ENCODE results near the gene SND1.

Gene SND1

GRCh38 chr7:127741764-127742375 lies 89.9 kb downstream of the SND1 start:
- no peak for DNase-seq
- no peak for TF ChIP-seq GATA1 (IDR thresholded peaks at IDR 0.05; ENCODE audit: low read depth, low read length)
- TF ChIP-seq POLR2A (IDR thresholded peaks at IDR 0.05; ENCODE audit: low read length), result no peak

GRCh38 chr7:127745445-127745844 lies 93.5 kb downstream of the SND1 start:
- DNase-seq, result no peak
- no peak for TF ChIP-seq POLR2A (IDR thresholded peaks at IDR 0.05; ENCODE audit: low read length)
- no peak for TF ChIP-seq GATA1 (IDR thresholded peaks at IDR 0.05; ENCODE audit: low read depth, low read length)

- no peak for DNase-seq
- TF ChIP-seq GATA1 (IDR thresholded peaks at IDR 0.05; ENCODE audit: low read depth, low read length), result no peak
- TF ChIP-seq POLR2A (IDR thresholded peaks at IDR 0.05; ENCODE audit: low read length), result no peak
These were observed 99.1 kb downstream of the SND1 start for GRCh38 chr7:127751062-127751461.

GRCh38 chr7:127751490-127752448 lies 99.8 kb downstream of the SND1 start:
- no peak for DNase-seq

GRCh38 chr7:127752829-127753228 lies 100.8 kb downstream of the SND1 start:
- no peak for TF ChIP-seq POLR2A (IDR thresholded peaks at IDR 0.05; ENCODE audit: low read length)
- TF ChIP-seq GATA1 (IDR thresholded peaks at IDR 0.05; ENCODE audit: low read depth, low read length), result no peak
- no peak for DNase-seq

More at GRCh38 chr7:127751490-127752448, 99.8 kb downstream of the SND1 start:
- TF ChIP-seq GATA1 (IDR thresholded peaks at IDR 0.05; ENCODE audit: low read depth, low read length) (no peak), POLR2A (IDR thresholded peaks at IDR 0.05; ENCODE audit: low read length) (no peak)

- no peak for TF ChIP-seq GATA1 (IDR thresholded peaks at IDR 0.05; ENCODE audit: low read depth, low read length)
- no peak for TF ChIP-seq POLR2A (IDR thresholded peaks at IDR 0.05; ENCODE audit: low read length)
- no peak for DNase-seq
These were observed 102.5 kb downstream of the SND1 start for GRCh38 chr7:127754457-127754856.

GRCh38 chr7:127755521-127755920 lies 103.5 kb downstream of the SND1 start:
- DNase-seq, result no peak
- TF ChIP-seq GATA1 (IDR thresholded peaks at IDR 0.05; ENCODE audit: low read depth, low read length) (no peak), POLR2A (IDR thresholded peaks at IDR 0.05; ENCODE audit: low read length) (no peak)

- DNase-seq, result no peak
- no peak for TF ChIP-seq POLR2A (IDR thresholded peaks at IDR 0.05; ENCODE audit: low read length)
- no peak for TF ChIP-seq GATA1 (IDR thresholded peaks at IDR 0.05; ENCODE audit: low read depth, low read length)
These were observed 104.0 kb downstream of the SND1 start for GRCh38 chr7:127755965-127756364.

GRCh38 chr7:127758105-127758504 lies 106.1 kb downstream of the SND1 start:
- DNase-seq, result no peak
- TF ChIP-seq POLR2A (IDR thresholded peaks at IDR 0.05; ENCODE audit: low read length), result no peak
- TF ChIP-seq GATA1 (IDR thresholded peaks at IDR 0.05; ENCODE audit: low read depth, low read length), result no peak

GRCh38 chr7:127758845-127759244 lies 106.9 kb downstream of the SND1 start:
- TF ChIP-seq POLR2A (IDR thresholded peaks at IDR 0.05; ENCODE audit: low read length) (no peak), GATA1 (IDR thresholded peaks at IDR 0.05; ENCODE audit: low read depth, low read length) (no peak)
- no peak for DNase-seq

- no peak for DNase-seq
- no peak for TF ChIP-seq POLR2A (IDR thresholded peaks at IDR 0.05; ENCODE audit: low read length)
- no peak for TF ChIP-seq GATA1 (IDR thresholded peaks at IDR 0.05; ENCODE audit: low read depth, low read length)
These were observed 108.0 kb downstream of the SND1 start for GRCh38 chr7:127759945-127760421.

- TF ChIP-seq POLR2A (IDR thresholded peaks at IDR 0.05; ENCODE audit: low read length), result no peak
- no peak for TF ChIP-seq GATA1 (IDR thresholded peaks at IDR 0.05; ENCODE audit: low read depth, low read length)
These were observed 108.5 kb downstream of the SND1 start for GRCh38 chr7:127760436-127761031.

GRCh38 chr7:127761196-127761595 lies 109.2 kb downstream of the SND1 start:
- TF ChIP-seq GATA1 (IDR thresholded peaks at IDR 0.05; ENCODE audit: low read depth, low read length) (no peak), POLR2A (IDR thresholded peaks at IDR 0.05; ENCODE audit: low read length) (no peak)

More at GRCh38 chr7:127760436-127761031, 108.5 kb downstream of the SND1 start:
- DNase-seq, result no peak

GRCh38 chr7:127764681-127765080 lies 112.7 kb downstream of the SND1 start:
- DNase-seq, result no peak
- TF ChIP-seq GATA1 (IDR thresholded peaks at IDR 0.05; ENCODE audit: low read depth, low read length) (no peak), POLR2A (IDR thresholded peaks at IDR 0.05; ENCODE audit: low read length) (no peak)

More at GRCh38 chr7:127761196-127761595, 109.2 kb downstream of the SND1 start:
- no peak for DNase-seq

Data from erythroblast (primary cell).